Left kidney (tissue), 2 donors: ENCODE results near the gene LHX2. TPM values are rescaled to one million over a fixed set of nuclear protein-coding genes. Genes with fewer than 3 reads are reported as not detected.

Source experiments
- DNase-seq: peaks from one replicate; pipeline ENCODE4 v3.0.0-alpha.2; 2013
- polyA plus RNA-seq: library from polyadenylated mRNA; unstranded; fragments of 120-200 nt; gene quantifications from one replicate; pipeline ENCODE4 v1.2.1, GENCODE V29; 2013; ENCODE audit not compliant: insufficient read length

LHX2 gene
- polyA plus RNA-seq, 1 donor = 0.28 TPM

- no peak for DNase-seq
These were observed 2.0 kb downstream of the LHX2 start for GRCh38 chr9:124013309-124014210.

- DNase-seq = no peak
These were observed 2.8 kb downstream of the LHX2 start for GRCh38 chr9:124014211-124014955.

- no peak for DNase-seq
These were observed 3.5 kb downstream of the LHX2 start for GRCh38 chr9:124014956-124015660.

GRCh38 chr9:124015661-124016131, 4.1 kb downstream of the LHX2 start:
- no peak for DNase-seq

- no peak for DNase-seq
These were observed 4.8 kb downstream of the LHX2 start for GRCh38 chr9:124016175-124017050.

GRCh38 chr9:124017051-124017928, 5.7 kb downstream of the LHX2 start:
- DNase-seq = no peak

GRCh38 chr9:124017929-124018729, 6.6 kb downstream of the LHX2 start:
- DNase-seq = no peak

- no peak for DNase-seq
These were observed 7.4 kb downstream of the LHX2 start for GRCh38 chr9:124018730-124019697.

- no peak for DNase-seq
These were observed 8.4 kb downstream of the LHX2 start for GRCh38 chr9:124019771-124020519.

- DNase-seq = no peak
These were observed 9.2 kb downstream of the LHX2 start for GRCh38 chr9:124020520-124021384.

GRCh38 chr9:124021385-124021769, 9.8 kb downstream of the LHX2 start:
- DNase-seq = no peak

GRCh38 chr9:124022201-124023121, 10.9 kb downstream of the LHX2 start:
- DNase-seq = no peak

GRCh38 chr9:124024107-124024506, 12.5 kb downstream of the LHX2 start:
- DNase-seq = no peak

GRCh38 chr9:124029617-124030016, 18.0 kb downstream of the LHX2 start:
- DNase-seq = no peak

- DNase-seq = no peak
These were observed 19.4 kb downstream of the LHX2 start for GRCh38 chr9:124030969-124031451.
